Rectal smooth muscle tissue (tissue), 1 donor: Measurements from ENCODE around the gene E2F3.

ENCODE experiments used
- H3K27ac ChIP-seq: one replicate; pipeline ENCODE4 v1.7.0; 2013; ENCODE audit warnings: low read depth, low read length, inconsistent platforms
- H3K27me3 ChIP-seq: one replicate; pipeline ENCODE4 v1.7.0; 2013; ENCODE audit warnings: low read length; ENCODE audit not compliant: control insufficient read depth, insufficient read depth
- H3K36me3 ChIP-seq: one replicate; pipeline ENCODE4 v1.7.0; 2013; ENCODE audit warnings: low read length; ENCODE audit not compliant: control insufficient read depth, insufficient read depth
- H3K4me1 ChIP-seq: one replicate; pipeline ENCODE4 v1.7.0; 2013; ENCODE audit warnings: low read length; ENCODE audit not compliant: control insufficient read depth, insufficient read depth
- H3K4me3 ChIP-seq: one replicate; pipeline ENCODE4 v1.7.0; 2013; ENCODE audit warnings: low read length
- H3K9ac ChIP-seq: one replicate; pipeline ENCODE4 v1.7.0; 2013; ENCODE audit warnings: low read length

Gene E2F3

DNA sequence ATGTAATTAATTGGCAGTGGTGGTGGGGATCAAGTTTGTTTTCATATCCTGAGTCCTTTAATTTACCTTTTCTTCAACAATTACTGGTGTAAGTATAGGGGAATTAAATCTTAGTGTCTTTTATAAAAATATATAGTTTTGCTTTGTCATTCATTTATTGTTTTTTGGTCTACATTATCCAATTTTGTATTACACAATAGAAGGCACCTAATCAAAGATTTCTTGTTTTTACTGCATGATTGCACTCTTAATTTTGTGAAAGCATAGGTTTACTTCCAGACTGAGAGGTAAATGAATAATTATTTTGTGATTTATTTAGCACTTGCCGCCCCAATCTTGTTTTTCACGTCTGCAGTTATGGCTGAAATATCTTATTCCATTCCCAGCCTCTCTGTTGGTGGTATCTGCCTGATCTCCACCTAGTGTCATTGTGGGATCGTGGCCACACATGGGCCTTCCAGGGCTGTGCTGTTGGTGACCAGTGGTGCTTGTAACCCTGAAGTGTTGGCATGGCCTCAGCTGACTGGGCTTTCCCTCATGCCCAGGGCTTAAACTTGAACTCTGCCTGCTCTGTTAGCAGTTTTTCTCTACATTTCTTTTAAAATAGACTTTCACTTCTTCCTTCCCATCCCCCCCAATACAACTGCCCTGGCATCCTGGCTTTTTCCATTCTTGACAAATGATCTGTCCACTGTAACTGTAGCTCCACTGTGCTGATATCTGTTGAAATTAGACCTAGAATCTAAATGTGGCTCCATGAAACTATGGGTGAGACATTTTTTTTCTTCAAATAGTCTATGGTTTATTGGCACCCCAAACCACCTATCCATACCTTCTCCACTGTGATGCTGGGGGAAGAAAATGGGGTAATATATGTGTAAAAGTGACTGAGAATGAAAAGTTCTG lies 24.8 kb downstream of the E2F3 start:
- Histone ChIP-seq H3K27ac (no peak overlapping the region), H3K4me1 (no peaks in the 10 kb centered on the region), H3K36me3 (no peaks in the 10 kb centered on the region), H3K4me3 (no peak overlapping the region), H3K27me3 (no peaks in the 10 kb centered on the region), H3K9ac (no peak overlapping the region)

DNA sequence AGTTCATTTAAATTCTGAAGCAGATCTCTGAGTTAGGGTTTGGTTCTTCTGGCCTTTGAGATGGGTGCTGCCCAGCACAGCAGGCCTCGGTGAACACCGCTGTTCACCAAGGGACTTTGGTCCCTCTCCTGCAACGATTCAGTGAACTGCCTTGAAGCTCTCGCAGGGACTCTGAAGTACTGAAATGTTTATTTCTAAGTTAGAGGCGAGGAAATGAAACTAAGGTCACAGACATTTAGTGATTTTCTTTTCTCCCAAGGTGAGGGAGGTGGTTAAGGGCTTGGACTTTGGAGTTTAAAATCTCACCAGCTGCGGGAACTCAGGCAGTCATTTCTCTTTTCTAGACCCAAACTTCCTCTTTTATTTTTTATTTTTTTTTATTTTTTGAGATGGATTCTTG lies 26.2 kb downstream of the E2F3 start:
- no peak overlapping the region for H3K27ac ChIP-seq
- no peaks in the 10 kb centered on the region for H3K4me1 ChIP-seq
- no peaks in the 10 kb centered on the region for H3K36me3 ChIP-seq
- H3K27me3 ChIP-seq, result no peaks in the 10 kb centered on the region
- H3K9ac ChIP-seq, result no peak overlapping the region
- no peak overlapping the region for H3K4me3 ChIP-seq

DNA sequence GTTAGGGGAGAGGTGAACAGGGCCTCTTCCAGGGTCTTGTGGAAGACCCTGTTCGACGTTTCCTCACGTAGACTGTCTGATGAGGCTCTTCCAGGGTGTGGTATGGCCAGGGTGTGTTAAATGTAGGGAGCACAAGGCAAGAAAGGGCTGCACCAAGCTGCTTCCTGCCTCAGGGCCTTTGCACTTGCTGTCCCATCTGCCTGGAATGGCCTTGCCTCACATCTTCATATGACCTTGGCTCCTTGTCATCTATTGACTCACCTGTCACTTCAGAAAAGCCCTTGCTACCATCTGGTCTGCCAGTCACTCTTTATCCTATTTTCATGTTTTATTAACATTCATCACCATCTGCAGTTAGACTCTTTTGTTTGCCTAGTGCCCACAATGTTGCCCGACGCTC lies 31.0 kb downstream of the E2F3 start:
- Histone ChIP-seq H3K4me1 (no peaks in the 10 kb centered on the region), H3K36me3 (no peaks in the 10 kb centered on the region), H3K4me3 (no peak overlapping the region), H3K27me3 (no peaks in the 10 kb centered on the region), H3K27ac (no peak overlapping the region), H3K9ac (no peak overlapping the region)

DNA sequence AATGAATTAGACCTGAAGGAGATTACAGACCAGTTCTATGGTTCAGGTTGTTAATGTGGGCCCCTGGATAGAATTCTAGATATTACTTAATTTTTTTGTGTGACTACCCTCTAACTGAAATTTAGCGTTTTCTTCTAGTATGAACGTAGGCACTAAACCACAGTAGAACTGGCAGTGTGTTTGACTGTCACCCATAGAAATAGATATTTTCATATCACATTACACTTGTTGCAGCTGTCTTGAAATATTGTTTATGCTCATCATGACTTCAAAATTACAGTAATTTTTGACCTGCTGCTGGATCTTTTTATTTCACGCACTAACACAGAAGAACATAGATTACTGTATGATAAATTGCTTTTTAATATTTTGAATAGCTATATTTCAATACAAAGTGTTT lies 31.6 kb downstream of the E2F3 start:
- Histone ChIP-seq H3K4me3 (no peak overlapping the region), H3K27me3 (no peaks in the 10 kb centered on the region), H3K4me1 (no peaks in the 10 kb centered on the region), H3K9ac (no peak overlapping the region), H3K36me3 (no peaks in the 10 kb centered on the region), H3K27ac (no peak overlapping the region)

DNA sequence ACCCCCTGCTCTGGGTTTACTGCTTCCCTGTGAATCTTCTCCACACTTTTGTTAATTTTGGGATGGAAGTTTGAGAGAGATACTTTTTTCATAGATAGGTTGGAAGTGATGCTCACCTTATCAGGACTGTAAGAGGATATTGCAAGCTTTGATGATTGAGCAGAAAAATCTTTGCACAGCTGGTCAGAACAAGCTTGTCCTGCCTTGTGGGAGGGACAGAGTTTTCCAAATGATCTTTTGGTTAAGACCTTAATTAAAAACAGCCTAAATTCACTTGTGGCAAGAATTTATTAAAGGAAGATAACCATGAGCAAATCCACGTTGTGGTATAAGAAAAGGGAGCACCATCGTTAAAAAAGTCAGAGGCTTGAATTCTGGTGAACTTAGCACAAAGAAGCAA lies 32.2 kb downstream of the E2F3 start:
- Histone ChIP-seq H3K36me3 (no peaks in the 10 kb centered on the region), H3K9ac (no peak overlapping the region), H3K4me1 (no peaks in the 10 kb centered on the region), H3K27ac (no peak overlapping the region), H3K27me3 (no peaks in the 10 kb centered on the region), H3K4me3 (no peak overlapping the region)

DNA sequence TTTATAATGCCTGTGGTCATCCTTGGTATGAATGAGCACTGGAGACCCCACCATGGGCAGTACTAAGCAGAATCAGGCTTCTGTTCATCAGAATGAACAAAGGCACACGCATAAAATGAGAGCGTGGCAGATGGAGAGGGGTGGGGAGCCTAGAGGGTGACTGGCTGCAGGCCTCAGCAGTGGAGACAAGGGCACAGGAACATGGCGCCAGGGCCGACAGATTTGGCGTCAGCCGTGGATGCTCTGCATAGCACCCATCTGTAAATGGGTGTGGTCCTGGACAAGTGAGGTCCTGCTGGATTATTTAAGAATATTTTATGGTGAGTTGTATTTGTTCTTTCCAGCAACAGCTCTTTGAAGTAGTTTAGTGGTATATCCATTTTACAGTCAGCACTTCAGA lies 33.1 kb downstream of the E2F3 start:
- no peaks in the 10 kb centered on the region for H3K27me3 ChIP-seq
- H3K9ac ChIP-seq, result no peak overlapping the region
- H3K4me3 ChIP-seq, result no peak overlapping the region
- H3K36me3 ChIP-seq, result no peaks in the 10 kb centered on the region
- H3K4me1 ChIP-seq, result no peaks in the 10 kb centered on the region
- H3K27ac ChIP-seq, result no peak overlapping the region

DNA sequence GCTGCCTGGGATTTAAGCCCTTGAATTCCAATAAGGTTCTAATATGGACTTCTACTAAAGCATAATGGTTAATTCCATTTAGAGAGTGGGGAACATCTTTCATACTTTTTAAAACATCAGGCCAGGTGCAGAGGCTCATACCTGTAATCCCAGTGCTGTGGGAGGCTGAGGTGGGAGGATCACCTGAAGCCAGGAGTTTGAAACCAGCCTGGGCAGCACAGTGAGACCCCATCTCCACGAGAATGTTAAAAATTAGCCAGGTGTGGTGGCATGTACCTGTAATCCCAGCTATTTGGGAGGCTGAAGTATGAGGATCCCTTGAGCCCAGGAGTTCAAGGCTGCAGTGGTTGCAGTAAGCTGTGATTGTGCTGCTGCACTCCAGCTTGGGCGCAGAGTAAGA lies 35.0 kb downstream of the E2F3 start:
- no peak overlapping the region for H3K9ac ChIP-seq
- H3K4me3 ChIP-seq, result no peak overlapping the region
- no peaks in the 10 kb centered on the region for H3K36me3 ChIP-seq
- H3K27me3 ChIP-seq, result no peaks in the 10 kb centered on the region
- H3K27ac ChIP-seq, result no peak overlapping the region
- no peaks in the 10 kb centered on the region for H3K4me1 ChIP-seq

DNA sequence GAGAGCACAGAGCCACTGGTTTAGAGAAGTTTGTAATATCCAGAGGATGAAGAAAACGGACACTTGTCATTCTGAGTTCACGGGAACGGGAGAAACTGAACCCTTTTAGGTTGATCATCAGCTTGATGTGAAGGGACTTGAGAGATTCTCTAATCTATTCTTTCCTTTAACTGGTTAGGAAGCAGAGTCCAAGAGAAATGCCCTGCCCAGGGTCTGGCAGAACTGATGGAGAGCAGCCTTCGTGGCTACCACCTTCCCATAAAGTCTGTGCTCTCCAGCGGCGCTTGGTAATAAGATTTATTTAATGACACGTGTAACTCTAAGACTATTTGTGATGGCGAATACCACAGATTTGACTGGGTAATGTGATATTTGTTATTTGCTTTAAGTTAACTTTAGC lies 36.0 kb downstream of the E2F3 start:
- Histone ChIP-seq H3K36me3 (no peaks in the 10 kb centered on the region), H3K27ac (no peak overlapping the region), H3K4me1 (no peaks in the 10 kb centered on the region), H3K27me3 (no peaks in the 10 kb centered on the region), H3K4me3 (no peak overlapping the region), H3K9ac (no peak overlapping the region)

DNA sequence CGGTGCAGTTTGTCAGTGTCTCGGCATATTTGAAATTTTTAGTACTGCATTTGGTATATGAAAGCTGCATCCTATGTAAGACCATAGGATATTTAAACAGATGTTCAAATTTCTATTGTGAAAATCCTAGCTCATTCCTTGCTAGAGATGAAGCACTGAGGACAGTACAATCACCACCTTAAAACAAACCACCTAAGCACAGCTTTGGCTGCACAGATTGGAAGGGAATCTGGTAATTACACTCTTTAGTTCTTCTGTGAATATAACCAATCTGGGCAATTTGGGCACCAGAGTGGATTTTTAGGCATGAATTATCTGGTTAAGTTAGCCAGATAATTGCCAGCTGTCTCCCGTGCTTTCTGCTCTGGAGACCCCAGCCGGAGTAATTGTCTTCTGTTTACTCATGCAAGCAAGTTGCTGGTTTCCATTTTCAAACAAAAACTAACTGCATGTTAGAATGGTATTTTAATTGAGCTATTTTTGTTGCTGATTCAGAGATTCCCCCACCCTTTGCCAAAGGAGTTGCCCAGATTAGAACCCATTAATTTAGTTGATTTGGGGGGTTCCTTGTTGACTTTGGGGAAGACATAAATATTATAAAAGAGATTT lies 36.9 kb downstream of the E2F3 start:
- Histone ChIP-seq H3K9ac (no peak overlapping the region), H3K27me3 (no peaks in the 10 kb centered on the region), H3K27ac (no peak overlapping the region), H3K4me3 (no peak overlapping the region), H3K36me3 (no peaks in the 10 kb centered on the region), H3K4me1 (no peaks in the 10 kb centered on the region)

DNA sequence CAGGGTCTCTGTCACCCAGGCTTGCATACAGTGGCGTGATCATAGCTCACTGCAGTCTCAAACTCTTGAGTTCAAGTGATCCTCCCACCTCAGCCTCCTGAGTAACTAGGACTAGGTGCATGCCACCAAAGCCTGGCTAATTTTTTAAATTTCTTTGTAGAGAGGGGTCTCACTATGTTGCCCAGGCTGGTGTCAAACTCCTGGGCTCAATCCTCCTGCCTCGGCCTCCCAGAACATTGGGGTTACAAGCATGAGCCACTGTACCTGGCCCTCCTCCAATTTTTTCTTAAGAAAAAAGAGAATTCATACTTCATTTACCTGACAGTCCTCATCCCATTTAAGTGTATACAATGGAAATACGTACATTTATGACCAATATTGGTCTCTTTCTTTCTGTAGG lies 37.9 kb downstream of the E2F3 start:
- Histone ChIP-seq H3K36me3 (no peaks in the 10 kb centered on the region), H3K4me1 (no peaks in the 10 kb centered on the region), H3K27ac (no peak overlapping the region), H3K27me3 (no peaks in the 10 kb centered on the region), H3K4me3 (no peak overlapping the region), H3K9ac (no peak overlapping the region)

DNA sequence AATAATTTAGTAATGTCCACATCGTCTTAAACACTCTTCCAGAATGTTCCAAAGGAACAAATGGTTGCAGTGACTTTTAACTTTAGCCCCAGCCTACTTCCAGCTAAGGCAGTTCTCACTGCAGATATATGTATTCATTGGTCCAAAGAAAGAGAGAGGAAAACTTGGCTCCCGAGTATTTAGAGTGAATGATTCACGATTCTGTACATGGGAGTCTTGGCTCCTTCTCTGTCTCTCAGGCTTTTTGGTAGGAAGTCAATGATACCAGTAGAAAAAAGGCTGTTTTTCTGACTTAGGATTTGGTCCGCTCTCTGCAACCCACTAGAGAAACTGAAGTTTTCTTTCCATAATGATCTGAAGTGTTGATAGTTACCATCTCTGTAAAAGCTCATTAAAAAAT lies 38.6 kb downstream of the E2F3 start:
- no peak overlapping the region for H3K9ac ChIP-seq
- H3K4me3 ChIP-seq, result no peak overlapping the region
- H3K27ac ChIP-seq, result no peak overlapping the region
- no peaks in the 10 kb centered on the region for H3K27me3 ChIP-seq
- no peaks in the 10 kb centered on the region for H3K36me3 ChIP-seq
- H3K4me1 ChIP-seq, result no peaks in the 10 kb centered on the region

DNA sequence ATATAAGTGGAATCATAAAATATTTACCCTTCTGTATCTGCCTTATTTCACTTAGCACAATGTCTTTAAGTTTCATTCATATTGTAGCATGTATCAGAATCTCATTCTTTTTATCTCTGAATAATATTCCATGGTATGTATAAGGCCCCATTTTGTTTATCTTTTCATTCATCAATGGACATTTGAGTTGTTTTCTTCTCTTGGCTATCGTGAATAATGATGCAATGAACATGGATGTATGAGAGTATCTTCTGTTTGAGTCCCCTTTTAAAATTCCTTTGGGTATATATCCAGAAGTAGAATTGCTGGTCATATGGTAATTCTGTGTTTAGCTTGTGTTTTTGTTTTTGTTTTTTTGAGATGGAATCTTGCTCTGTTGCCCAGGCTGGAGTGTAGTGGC lies 39.6 kb downstream of the E2F3 start:
- H3K27ac ChIP-seq, result no peak overlapping the region
- no peaks in the 10 kb centered on the region for H3K27me3 ChIP-seq
- H3K36me3 ChIP-seq, result no peaks in the 10 kb centered on the region
- H3K9ac ChIP-seq, result no peak overlapping the region
- no peaks in the 10 kb centered on the region for H3K4me1 ChIP-seq
- H3K4me3 ChIP-seq, result no peak overlapping the region

DNA sequence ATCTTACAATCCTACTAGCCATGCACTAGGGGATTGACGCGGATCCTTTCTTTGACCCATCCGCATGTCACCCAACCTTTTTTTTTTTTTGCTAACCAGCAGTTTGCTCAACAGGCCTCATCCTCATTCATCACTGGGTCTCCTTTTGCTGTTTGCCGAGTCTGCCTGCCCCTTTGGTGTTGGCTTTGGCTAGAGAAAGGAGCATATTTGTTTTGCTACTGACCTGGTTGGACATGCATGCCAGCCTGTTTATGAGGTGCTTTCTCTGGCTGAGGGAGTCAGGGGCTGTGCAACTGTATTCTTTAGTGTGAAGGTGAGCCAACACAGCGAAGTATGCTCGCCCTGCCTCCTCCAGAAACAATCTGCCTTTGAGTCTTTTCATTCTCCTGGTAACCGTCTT lies 40.2 kb downstream of the E2F3 start:
- H3K4me1 ChIP-seq, result no peaks in the 10 kb centered on the region
- H3K36me3 ChIP-seq, result no peaks in the 10 kb centered on the region
- no peak overlapping the region for H3K27ac ChIP-seq
- H3K4me3 ChIP-seq, result no peak overlapping the region
- no peaks in the 10 kb centered on the region for H3K27me3 ChIP-seq
- no peak overlapping the region for H3K9ac ChIP-seq
